HG03432 (cell line): ENCODE measurements around the gene TSFM.

Experiments
- ATAC-seq: cut with Tn5 transposase; IDR thresholded peaks from one replicate; pipeline ENCODE4 v1.9.1; 2021; ENCODE audit warnings: mild to moderate bottlenecking, moderate library complexity; ENCODE audit not compliant: unreplicated experiment

TSFM gene

GRCh38 chr12:57745485-57745881, 37.1 kb upstream of the TSFM start:
- no peak for ATAC-seq

- ATAC-seq: no peak
These were observed 36.6 kb upstream of the TSFM start for GRCh38 chr12:57746025-57746424.

DNA sequence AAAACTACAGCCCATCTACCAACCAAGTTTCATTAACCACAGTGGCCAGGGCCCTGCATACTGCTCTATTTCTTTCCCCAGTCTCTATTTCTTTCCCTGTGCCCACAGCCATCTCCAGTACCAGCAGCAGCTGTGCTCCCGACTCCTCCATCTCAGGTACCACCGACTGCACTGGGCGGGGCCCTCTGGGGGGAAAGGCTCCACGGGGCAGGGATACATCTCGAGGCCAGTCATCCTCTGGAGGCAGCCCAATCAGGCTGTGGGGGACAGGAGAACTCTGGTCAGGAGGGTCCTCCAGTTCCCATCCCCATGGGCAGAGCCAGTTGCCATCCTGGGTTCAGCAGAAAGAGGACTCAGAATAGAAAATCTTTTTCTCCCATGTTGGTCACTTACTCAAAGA, 33.5 kb upstream of the TSFM start:
- ATAC-seq: no peak

- no peak for ATAC-seq
These were observed 31.8 kb upstream of the TSFM start for GRCh38 chr12:57750561-57751431.

DNA sequence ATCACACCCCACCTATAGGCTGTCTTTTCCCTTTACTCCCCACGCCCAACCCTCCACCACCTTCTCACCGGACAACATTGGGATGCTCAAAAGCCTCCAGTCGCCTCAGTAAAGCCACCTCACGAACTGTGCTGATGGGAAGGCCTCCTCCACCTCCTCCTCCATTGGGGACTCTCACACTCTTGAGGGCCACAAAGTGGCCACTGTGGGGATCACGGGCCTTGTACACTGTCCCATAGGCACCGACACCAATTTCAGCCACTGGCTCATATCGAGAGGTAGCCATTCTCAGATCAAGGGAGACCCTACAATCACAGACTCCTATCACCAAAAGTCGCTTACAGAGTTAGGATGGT, 31.2 kb upstream of the TSFM start:
- no peak for ATAC-seq

GRCh38 chr12:57751788-57752667, 30.6 kb upstream of the TSFM start, which contains the start of gene CDK4:
Gene CDK4, minus strand, starts transcription at chr12:57752310. Its CDS starts 593 bp downstream, at chr12:57751717.
- peak; percentile 75 for ATAC-seq

GRCh38 chr12:57752668-57753000, 30.0 kb upstream of the TSFM start:
- ATAC-seq: no peak

- ATAC-seq: no peak
These were observed 28.7 kb upstream of the TSFM start for GRCh38 chr12:57753756-57754337.

GRCh38 chr12:57754411-57755193, 28.0 kb upstream of the TSFM start, which contains the start of gene MARCHF9:
Gene MARCHF9, plus strand, starts transcription at chr12:57755103. Its CDS starts 426 bp downstream, at chr12:57755529.
- peak; percentile 44 for ATAC-seq

- no peak for ATAC-seq
These were observed 27.5 kb upstream of the TSFM start for GRCh38 chr12:57755194-57755453.

- no peak for ATAC-seq
These were observed 26.9 kb upstream of the TSFM start for GRCh38 chr12:57755454-57756372.

GRCh38 chr12:57756406-57757341, 25.9 kb upstream of the TSFM start:
- ATAC-seq: peak; percentile 20

GRCh38 chr12:57757771-57758170, 24.8 kb upstream of the TSFM start:
- ATAC-seq: no peak

- no peak for ATAC-seq
These were observed 23.8 kb upstream of the TSFM start for GRCh38 chr12:57758552-57759359.

DNA sequence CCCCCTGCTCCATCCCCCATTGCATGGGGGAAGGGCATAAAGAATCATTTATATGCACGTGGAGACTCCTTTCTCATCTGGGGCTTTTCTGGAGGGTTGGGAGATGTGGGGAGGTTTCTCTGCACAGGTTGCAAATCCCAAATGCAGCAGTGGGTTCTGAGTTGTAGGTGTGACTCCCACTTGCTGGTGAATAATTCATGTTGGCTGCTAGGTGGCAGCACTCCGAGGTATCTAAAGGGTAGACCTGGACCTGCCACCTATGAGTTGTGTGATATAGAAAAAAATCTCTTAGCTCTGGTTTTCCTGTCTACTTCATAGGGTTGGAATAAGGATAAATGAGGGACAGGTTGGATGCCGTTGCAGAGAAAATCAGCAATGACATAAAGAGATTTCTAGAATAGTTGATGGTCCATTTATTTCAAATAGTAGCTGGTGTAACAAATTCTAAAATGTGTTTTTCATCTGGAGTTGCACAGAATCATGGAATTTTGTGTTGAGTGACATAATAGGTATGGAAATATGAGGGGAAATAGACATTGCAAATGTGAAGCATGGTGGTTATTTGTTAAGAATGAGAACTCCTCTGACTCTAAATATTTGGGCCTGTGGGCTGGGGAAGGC, 23.1 kb upstream of the TSFM start:
- no peak for ATAC-seq

GRCh38 chr12:57760347-57760982, 22.1 kb upstream of the TSFM start:
- ATAC-seq: no peak

DNA sequence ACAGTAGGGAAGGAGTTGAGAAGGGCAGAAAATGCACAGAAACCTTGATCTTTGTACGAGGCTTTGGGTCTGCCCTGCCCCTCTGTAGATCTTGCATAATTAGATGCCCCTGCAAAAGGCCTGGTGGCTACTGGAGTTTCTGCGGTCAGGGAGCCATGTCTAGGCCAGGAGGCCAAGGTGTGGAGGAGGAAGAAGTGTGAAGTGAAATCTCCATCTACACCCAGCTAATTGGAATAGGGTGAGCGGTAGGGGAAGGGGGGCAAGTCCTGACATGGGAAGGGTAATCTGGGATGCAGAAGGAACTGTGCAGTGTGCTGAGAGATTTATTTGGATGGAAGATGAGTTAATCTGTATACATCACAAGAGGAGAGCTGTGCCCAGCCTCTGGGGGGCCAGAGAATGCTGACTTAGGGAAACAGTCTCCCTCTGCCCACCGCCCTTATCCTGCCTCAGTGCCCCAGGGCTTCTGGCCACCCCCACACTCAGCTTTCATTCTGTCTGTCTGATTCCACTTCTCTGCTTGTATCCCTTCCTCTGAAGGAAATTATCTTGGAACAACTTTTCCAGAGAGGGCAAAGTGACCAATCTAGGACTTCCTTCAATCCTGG, 21.1 kb upstream of the TSFM start:
- ATAC-seq: no peak
